SK-N-MC (cell line): ENCODE results near the gene DMGDH.

ENCODE experiments used
- EZH2 ChIP-seq: fragments of 200-600 bp; sonication (generic); IDR thresholded peaks from one replicate; pipeline ENCODE4 v1.6.1; 2017; ENCODE audit warnings: antibody characterized with exemption
- FOXP2 ChIP-seq: optimal IDR thresholded peaks from 2 replicates; pipeline ENCODE3; 2011; ENCODE audit warnings: mild to moderate bottlenecking, moderate library complexity; ENCODE audit not compliant: insufficient read depth; ENCODE audit errors: extremely low read length, control extremely low read depth
- POLR2AphosphoS5 ChIP-seq: IDR thresholded peaks from 2 replicates; pipeline ENCODE4 v1.6.1; 2012; ENCODE audit warnings: mild to moderate bottlenecking, low read depth, low read length, borderline replicate concordance

- TF ChIP-seq POLR2AphosphoS5 (no peak), EZH2 (no peak), FOXP2 (no peak)
These were observed 36.4 kb upstream of the DMGDH start for GRCh38 chr5:79105868-79106267.
